ENCODE measurements around the gene ALKBH5.

DNA sequence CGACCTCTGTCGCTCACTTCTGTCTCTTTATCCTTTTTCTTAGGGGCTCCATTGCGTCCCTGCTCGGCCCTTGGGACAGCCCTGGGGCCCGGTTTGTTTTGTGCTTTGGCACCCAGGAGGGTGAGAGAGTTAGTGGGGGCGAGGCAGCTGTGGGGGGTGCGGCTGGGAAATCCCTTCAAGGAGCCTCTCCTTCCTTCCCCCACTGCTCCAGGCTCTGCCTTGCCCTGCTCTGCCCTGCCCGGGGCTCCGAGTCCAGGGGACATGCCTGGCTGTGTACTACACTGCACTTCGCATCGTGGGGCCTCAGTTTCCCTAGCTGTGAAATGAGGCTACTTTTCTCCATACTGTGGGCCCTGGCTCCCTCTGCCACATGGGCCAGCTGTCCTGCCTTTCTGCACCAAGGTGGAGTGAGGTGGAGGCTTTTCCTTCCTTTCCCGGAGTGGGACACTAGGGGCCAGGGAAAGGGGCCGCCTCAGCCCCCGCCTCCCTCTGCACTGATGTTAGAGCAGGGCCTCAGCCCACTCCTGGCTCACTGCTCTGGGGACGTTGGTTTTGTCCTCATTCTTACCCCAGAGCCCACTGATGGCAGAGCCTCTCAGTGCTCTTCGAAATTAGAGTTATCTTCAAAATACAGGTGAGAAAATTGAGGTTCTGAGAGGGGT is 42.8 kb downstream of the ALKBH5 start:
- TF ChIP-seq, protein P1, sequence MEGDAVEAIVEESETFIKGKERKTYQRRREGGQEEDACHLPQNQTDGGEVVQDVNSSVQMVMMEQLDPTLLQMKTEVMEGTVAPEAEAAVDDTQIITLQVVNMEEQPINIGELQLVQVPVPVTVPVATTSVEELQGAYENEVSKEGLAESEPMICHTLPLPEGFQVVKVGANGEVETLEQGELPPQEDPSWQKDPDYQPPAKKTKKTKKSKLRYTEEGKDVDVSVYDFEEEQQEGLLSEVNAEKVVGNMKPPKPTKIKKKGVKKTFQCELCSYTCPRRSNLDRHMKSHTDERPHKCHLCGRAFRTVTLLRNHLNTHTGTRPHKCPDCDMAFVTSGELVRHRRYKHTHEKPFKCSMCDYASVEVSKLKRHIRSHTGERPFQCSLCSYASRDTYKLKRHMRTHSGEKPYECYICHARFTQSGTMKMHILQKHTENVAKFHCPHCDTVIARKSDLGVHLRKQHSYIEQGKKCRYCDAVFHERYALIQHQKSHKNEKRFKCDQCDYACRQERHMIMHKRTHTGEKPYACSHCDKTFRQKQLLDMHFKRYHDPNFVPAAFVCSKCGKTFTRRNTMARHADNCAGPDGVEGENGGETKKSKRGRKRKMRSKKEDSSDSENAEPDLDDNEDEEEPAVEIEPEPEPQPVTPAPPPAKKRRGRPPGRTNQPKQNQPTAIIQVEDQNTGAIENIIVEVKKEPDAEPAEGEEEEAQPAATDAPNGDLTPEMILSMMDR (IDR thresholded peaks at IDR 0.05) = no peak
- TF ChIP-seq POLR2A (IDR thresholded peaks at IDR 0.05) = no peak
